SK-N-SH treated with all-trans-retinoic acid at 6 μM for 48 hours (cell line): ENCODE results near the gene PPFIA4.

Source experiments
- ARNTL ChIP-seq: fragments of 450-650 bp; formaldehyde crosslinking; IDR thresholded peaks from 2 replicates; pipeline ENCODE4 v1.5.0; 2020; ENCODE audit warnings: low read depth, mild to moderate bottlenecking, moderate library complexity, borderline replicate concordance
- PATZ1 ChIP-seq: fragments of 250-450 bp; sonication (Bioruptor Pico); IDR thresholded peaks from 2 replicates; pipeline ENCODE4 v1.8.0; 2020; ENCODE audit warnings: mild to moderate bottlenecking, moderate library complexity, borderline replicate concordance
- SNAI2 ChIP-seq: fragments of 250-450 bp; sonication (Bioruptor Pico); IDR thresholded peaks from 2 replicates; pipeline ENCODE4 v1.5.0; 2020; ENCODE audit warnings: mild to moderate bottlenecking, moderate library complexity
- TOX ChIP-seq: fragments of 250-450 bp; sonication (Bioruptor Pico); IDR thresholded peaks from 2 replicates; pipeline ENCODE4 v1.8.0; 2021; ENCODE audit warnings: mild to moderate bottlenecking, moderate library complexity, borderline replicate concordance
- ZFP3 ChIP-seq: fragments of 250-450 bp; sonication (Bioruptor Pico); IDR thresholded peaks from 2 replicates; pipeline ENCODE4 v1.5.0; 2020; ENCODE audit warnings: mild to moderate bottlenecking, moderate library complexity
- ZFP30 ChIP-seq: fragments of 450-650 bp; formaldehyde crosslinking; IDR thresholded peaks from 2 replicates; pipeline ENCODE4 v1.5.0; 2022; ENCODE audit warnings: mild to moderate bottlenecking, moderate library complexity
- ZNF70 ChIP-seq: fragments of 450-650 bp; formaldehyde crosslinking; IDR thresholded peaks from 2 replicates; pipeline ENCODE4 v1.5.0; 2020; ENCODE audit warnings: mild to moderate bottlenecking, moderate library complexity
- ZNF8 ChIP-seq: fragments of 450-650 bp; formaldehyde crosslinking; IDR thresholded peaks from 2 replicates; pipeline ENCODE4 v1.5.0; 2020; ENCODE audit warnings: mild to moderate bottlenecking, moderate library complexity

- TF ChIP-seq ZFP30 (CRISPR knock-in tag), result no peak
- no peak for TF ChIP-seq SNAI2 (CRISPR knock-in tag)
- no peak for TF ChIP-seq ARNTL (CRISPR knock-in tag)
- no peak for TF ChIP-seq ZFP3 (CRISPR knock-in tag)
- TF ChIP-seq TOX (CRISPR knock-in tag), result no peak
- no peak for TF ChIP-seq ZNF70 (CRISPR knock-in tag)
- no peak for TF ChIP-seq ZNF8 (CRISPR knock-in tag)
- no peak for TF ChIP-seq PATZ1 (CRISPR knock-in tag)
Measured at GRCh38 chr1:203017692-203018091, 8.6 kb upstream of the PPFIA4 start.
